Esophagus mucosa (tissue), 1 donor: Measurements from ENCODE around the gene COL17A1. TPM values are rescaled to one million over a fixed set of nuclear protein-coding genes. Genes with fewer than 3 reads are reported as not detected.

Experiments
- ATAC-seq: fragments of 200-7000 bp; cut with Tn5 transposase; one replicate; pipeline ENCODE4 v1.9.1; 2020
- total RNA-seq: library from RNA; stranded (reverse); gene quantifications from one replicate; pipeline ENCODE4 v1.2.4, GENCODE V29; 2023
- donor health status: DM: yes; HTN: yes; CAD: no.

The COL17A1 gene
- 204 TPM for total RNA-seq

- ATAC-seq: peak; percentile 60
Observed at GRCh38 chr10:104085801-104086400, at the start of gene COL17A1. Gene COL17A1, minus strand, starts transcription at chr10:104085880. Its CDS starts 5,207 bp downstream, at chr10:104080673.

GRCh38 chr10:104130041-104130440, 44.4 kb upstream of the COL17A1 start:
- ATAC-seq: no peak

GRCh38 chr10:104128214-104128613, 42.5 kb upstream of the COL17A1 start:
- ATAC-seq: peak; percentile 48

GRCh38 chr10:104127411-104127810, 41.7 kb upstream of the COL17A1 start:
- no peak for ATAC-seq

GRCh38 chr10:104123397-104123796, 37.7 kb upstream of the COL17A1 start:
- no peak for ATAC-seq

- no peak for ATAC-seq
Observed at GRCh38 chr10:104122225-104123107, 36.8 kb upstream of the COL17A1 start.

- peak; percentile 97 for ATAC-seq
Observed at GRCh38 chr10:104121485-104122224, 36.0 kb upstream of the COL17A1 start, which contains the start of gene SFR1. Gene SFR1, plus strand, starts transcription at chr10:104122171. Its CDS starts 13 bp downstream, at chr10:104122184.

GRCh38 chr10:104120903-104121484, 35.3 kb upstream of the COL17A1 start:
- peak; percentile 69 for ATAC-seq

- no peak for ATAC-seq
Observed at GRCh38 chr10:104120512-104120902, 34.8 kb upstream of the COL17A1 start.

GRCh38 chr10:104119996-104120395, 34.3 kb upstream of the COL17A1 start:
- ATAC-seq: no peak

- peak; percentile 78 for ATAC-seq
Observed at GRCh38 chr10:104117839-104118323, 32.2 kb upstream of the COL17A1 start.

- ATAC-seq: no peak
Observed at GRCh38 chr10:104113376-104113956, 27.8 kb upstream of the COL17A1 start.

- peak; percentile 62 for ATAC-seq
Observed at GRCh38 chr10:104109908-104110662, 24.4 kb upstream of the COL17A1 start.

GRCh38 chr10:104104926-104105325, 19.2 kb upstream of the COL17A1 start:
- ATAC-seq: peak; percentile 81

GRCh38 chr10:104104418-104104817, 18.7 kb upstream of the COL17A1 start:
- ATAC-seq: no peak

GRCh38 chr10:104103956-104104355, 18.3 kb upstream of the COL17A1 start:
- ATAC-seq: no peak

- no peak for ATAC-seq
Observed at GRCh38 chr10:104101902-104102301, 16.2 kb upstream of the COL17A1 start.

GRCh38 chr10:104100795-104101194, 15.1 kb upstream of the COL17A1 start:
- no peak for ATAC-seq

- ATAC-seq: no peak
Observed at GRCh38 chr10:104099941-104100340, 14.3 kb upstream of the COL17A1 start.

- ATAC-seq: no peak
Observed at GRCh38 chr10:104099269-104099668, 13.6 kb upstream of the COL17A1 start.

- no peak for ATAC-seq
Observed at GRCh38 chr10:104098358-104098925, 12.8 kb upstream of the COL17A1 start.
